Measurements from ENCODE around the gene FAM222A.

FAM222A gene

DNA sequence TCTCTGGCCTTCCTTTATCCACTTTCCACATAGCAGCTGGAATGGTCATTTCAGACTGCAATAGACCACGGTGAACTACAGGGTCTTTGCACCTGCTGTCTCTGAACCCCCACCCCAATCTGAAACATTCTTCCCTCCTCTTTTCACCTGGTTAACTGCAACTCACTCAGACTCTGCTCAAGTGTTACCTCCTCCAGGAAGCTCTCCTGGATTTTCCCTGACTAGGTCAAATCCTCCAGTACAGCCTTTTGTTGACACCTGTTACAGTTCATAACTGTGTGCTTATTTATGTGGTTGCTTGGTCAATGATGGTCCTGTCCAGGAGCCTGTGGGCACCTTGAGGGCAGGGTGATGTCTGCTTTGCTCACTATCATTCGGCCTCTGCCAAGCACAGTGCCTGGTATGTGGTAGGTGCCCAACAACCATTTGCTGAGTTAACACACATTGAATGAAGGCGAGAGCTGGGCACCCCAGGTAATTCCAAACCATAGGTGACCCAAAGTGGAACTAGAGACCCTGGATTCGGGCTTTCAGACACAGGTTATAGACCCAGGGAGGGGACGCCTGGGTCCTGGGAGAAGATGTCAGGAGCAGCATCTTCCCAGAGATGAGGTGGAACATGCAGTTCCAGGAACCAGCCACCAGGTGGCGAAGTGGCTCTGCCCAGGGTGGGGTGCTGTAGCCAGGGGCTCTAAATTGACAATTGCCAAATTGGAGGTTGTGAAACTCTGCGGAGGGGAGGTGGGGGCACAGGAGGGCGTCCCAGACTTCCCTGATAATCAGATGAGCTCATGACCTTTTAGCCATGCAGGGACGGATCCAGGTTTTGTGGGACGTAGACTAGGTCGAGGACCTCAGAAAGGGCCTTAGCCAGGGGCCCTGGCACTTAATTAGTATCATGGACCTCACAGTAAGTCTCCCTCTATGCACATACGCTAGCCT, 91.5 kb downstream of the FAM222A start:
- DNase-seq, result peak; percentile 68

DNA sequence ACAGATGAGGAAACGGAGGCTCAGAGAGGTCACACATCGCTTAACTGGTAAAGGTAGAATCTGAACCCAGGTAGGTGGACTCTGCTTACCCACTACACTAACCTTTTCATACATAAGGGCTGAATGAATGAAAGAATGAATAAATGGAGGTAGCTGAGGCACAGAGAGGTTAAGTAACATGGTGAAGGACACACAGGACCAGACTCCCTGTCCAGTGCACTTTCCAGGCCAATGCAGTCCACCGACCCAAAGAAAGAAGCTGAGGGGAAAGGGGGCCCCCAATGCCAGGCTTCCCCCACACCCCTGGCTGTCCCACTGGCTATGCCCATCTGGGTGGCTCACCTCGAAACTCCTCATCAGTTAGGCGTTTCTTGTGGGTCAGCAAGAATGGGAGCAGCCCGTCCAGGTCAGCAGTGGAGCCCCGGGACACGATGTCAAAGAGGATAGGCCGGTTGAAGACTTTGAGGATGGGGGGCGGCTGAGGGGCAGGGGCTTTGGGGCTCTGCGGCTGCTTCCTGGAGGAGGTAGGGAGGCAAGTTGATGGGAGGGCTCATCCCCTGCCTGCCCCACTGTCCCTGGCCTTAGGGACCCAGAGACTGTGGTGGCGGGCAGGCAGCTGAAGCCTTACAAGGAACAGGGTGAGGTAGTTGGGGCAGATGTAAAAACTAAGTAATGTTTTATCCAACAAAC, 94.5 kb downstream of the FAM222A start:
- no peak for DNase-seq

DNA sequence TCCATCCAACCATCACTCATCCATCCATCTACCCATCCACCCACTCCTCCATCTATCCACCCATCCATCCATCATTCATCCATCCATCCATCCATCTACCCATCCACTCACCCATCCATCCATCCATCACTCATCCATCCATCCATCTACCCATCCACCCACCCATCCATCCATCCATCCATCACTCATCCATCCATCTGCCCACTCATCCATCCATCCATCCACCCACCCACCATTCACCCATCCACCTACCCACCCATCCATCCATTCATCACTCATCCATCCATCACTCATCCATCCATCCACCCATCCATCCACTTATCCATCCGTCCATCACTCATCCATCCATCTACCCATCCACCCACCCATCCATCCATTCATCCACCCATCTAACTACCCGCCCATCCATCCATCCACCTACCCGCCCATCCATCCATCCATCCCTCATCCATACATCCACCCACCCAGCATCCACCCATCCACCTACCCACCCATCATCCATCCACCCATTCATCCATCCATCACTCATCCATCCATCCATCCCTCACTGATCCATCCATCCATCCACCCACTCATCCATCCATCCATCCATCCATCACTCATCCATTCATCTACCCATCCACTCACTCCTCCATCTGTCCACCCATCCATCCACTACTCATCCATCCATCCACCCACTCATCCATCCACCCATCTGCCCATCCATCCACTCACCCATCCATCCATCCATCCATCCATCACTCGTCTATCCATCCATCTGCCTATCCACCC, 95.4 kb downstream of the FAM222A start:
- DNase-seq, result no peak

DNA sequence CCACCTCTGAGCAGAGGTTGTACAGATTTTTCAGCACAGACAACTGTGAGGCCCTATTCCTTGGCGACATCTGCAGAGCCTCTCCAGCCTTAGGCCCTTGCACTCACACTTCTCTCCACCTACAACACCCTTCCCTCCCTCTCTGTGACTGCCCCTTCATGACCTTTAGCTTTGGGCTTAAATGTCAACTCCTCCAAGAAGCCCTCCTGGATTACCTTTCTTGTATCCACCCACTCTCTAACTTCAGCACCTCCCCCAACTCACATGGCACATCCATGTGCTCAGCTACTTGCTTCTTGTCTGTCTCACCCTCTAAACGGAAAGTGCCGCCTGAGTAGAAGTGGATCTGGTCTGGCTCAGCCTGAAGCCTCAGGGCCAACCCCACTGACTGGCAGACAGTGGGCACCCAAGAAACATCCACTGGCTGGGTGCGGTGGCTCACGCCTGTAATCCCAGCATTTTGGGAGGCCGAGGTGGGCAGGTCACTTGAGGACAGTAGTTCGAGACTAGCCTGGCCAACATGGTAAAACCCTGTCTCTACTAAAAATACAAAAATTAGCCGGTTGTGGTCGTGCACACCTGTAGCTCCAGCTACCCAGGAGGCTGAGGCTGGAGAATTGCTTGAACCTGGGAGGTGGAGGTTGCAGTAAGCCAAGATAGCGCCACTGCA, 97.5 kb downstream of the FAM222A start:
- DNase-seq, result no peak

DNA sequence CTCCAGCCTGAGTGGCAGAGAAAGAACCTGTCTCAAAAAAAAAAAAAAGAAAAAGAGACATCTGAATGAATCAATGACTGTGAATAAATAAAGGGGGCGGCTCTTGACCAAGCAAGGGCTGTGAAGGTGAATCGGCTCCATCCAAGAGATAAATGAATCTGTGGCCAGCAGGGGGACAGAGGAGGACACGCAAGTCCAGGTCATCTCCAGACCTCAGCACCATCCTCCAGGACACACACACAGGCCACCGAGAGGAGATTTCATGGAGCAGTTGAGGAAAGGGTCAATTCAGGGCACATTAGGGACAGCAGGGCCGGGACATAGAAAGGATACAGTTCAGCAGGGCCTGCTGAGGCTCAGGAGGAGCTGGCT, 98.0 kb downstream of the FAM222A start:
- no peak for DNase-seq

DNA sequence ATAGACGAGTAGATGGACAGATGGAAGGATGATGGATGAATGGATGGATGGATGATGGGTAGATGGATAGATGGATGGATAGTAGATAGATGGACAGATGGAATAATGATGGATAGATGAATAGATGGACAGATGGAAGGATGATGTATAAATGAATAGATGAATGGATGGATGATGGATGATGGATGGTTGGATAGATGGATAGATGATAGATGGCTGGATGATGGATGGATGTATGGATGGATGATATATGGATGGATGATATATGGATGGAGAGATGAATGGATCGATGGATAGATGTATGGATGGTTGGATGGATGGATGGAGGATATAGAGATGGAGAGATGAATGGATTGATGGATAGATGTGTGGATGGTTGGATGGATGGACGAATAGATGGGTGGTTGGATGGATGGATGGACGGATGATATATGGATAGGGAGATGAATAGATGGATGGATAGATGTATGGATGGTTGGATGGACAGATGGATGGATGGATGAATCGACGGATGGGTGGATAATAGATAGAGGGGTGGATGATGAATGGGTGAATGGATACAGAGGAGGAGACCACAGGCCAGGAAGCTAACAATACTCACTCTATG, 100.3 kb downstream of the FAM222A start:
- no peak for DNase-seq

DNA sequence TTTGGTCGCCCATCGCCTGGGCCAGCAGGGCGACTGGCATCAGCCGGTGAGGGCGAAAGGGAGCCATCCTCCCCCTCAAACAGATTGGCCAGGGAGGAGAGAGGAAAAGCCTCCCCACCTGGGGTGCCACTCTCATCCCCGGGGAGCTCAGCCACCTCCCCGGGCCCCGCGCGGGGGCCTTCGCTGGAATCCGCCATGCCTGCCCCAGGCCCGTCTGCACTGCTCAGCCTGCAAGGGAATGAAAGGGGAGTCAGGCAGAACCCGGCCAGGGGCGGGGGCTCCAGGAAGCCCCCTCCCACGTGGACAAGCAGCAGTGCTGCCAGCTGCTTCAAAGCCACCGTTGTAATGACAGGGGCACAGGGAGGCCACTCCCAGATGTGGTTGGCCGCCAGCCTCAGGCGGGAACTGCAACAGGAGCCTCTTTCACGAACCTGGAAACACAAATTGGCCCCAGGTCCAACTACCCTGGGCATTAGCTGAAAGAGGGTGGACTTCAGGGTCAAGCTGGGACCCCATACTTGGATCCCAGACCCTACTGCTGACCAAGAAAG, 101.0 kb downstream of the FAM222A start:
- DNase-seq, result no peak

DNA sequence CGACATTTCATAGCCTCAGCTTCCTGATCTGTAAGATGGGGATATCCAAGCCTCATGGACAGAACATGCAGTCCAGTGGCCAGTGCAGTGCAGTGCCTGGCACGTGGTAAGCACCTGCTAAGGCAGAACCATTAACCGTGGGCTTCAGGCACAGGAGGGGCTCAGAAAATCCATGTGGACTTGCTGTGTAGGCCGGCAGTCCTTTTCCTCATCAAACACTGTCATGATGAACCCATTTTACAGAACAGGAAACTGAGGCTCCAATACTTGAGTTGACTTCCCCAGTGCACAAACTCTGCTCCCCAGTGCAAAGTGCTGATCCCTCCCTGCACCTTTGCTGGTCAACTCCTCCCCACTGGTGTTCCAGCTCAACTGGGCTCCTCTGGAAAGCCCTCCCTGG, 101.6 kb downstream of the FAM222A start:
- DNase-seq, result no peak

DNA sequence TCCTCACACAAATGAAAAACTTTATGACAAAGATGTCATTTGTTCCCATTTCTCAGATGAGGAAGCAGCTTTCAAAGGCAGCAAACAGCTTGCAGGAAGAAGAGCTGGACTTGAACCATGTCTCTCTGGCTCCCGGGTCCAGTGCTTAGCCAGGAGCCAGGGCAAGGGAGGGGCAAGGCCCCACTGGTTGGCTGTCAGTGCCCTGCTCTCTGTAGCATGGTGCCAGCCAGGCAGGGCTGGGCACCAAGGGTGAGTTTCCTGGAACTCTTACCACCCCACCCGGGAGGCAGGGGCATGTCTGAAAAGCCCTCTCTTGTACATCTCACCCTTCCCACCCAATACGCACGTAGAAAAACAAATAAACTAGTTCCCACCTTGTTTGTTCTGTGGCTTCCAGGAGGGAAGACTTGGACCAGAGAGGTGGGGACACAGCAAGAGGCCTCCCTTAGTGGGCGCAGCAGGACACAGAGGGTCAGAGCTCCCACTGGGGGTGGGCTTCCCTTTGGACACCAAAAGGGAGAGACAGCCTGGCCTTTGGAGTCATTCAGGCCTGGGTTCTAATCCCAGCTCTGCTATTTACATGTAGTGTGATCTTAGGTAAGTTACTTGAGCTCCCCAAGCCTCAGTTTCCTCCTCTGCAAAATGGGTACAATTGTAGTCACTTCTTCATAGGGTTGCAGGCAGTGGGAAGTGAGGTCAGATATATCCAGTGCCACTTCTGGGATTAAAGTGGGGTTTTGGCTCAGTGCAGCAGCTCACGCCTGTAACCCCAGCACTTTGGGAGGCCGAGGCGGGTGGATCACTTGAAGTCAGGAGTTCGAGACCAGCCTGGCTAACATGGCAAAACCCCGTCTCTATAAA, 102.4 kb downstream of the FAM222A start:
- no peak for DNase-seq

DNA sequence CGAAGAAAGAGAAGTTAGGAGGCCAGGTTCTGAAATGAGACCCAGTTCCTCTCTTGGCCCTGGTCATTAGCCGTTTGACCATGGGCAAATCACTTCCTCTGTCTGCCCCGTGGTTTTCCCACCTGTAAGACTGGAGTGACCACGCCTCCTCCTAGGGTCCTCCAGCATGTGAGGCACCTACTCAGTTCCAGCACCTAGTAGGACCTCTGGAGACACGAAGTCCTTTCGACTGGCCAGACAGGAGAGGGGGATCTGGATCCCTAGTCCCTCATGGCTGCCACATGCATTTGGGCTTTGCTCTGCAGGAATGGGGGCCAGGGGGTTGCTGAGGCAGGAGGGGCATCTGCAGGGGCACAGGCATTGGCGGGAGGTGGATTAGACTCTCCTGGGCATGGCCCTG, 103.2 kb downstream of the FAM222A start:
- no peak for DNase-seq

DNA sequence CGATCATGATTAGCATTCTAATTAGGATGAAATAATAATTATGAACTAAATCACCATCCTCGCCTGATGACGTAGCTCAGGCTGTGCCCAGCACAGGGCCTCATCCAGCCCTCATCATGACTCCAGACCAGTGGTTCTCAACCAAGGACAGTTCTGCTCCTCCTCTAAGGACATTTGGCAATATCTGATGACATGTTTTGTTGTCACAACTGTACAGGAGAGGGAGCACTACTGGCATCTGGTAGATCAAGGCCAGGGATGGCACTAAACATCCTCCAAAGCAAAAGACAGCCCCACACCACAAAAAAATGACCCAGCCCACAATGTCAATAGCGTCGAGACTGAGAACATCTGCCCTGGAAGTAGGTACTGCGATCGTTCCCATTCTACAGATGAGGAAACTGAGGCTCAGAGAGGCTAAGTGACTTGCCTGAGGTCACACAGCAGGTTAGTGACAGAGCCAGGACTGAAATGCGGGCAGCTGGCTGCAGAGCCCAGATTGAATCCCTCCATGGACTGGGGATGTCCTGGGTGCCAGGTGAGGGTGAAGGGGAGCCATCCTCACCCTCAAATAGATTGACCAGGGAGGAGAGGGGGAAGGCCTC, 104.1 kb downstream of the FAM222A start:
- no peak for DNase-seq

DNA sequence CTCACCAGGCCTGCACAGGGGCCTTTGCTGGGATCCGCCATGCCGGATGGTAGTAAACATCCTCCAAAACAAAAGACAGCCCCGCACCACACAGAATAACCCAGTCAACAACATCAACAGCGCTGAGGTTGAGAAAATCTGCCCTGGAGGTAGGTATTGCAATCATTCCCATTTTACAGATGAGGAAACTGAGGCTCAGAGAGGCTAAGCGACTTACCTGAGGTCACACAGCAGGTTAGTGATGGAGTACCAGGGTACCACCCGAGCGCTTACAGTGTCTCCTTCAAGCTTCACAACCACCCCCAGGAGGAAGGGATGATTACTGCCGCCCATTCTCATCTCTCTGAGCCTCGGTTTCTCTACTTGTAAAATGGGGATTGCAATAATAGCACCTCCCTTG, 104.6 kb downstream of the FAM222A start:
- no peak for DNase-seq

DNA sequence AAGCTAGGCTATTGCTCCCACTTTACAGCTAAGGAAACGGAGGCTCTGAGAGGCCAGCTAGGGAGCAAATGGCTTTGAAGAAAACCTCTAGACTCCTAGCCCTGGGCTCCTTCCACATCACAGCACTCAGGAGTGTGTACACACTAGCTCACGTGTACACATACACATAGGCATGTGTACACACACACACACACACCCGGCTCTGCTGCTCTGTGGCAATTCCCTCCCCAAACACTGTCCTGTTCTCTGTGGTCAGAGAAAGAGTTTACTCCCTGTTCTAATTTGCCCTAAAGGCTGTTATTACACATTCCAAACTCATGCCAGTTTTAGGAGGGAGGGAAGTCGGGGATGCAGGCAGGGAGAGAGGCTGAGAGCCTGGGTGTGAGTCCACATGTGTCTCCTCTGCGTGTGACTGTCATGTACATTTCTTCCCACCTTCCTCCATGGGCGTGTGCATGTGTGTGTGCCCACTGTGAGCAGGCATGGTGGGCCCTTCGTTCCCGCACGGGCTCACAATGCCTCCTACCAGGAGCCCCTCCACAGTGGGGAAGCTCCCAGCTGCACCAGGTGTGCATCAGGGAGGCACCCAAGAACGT, 105.4 kb downstream of the FAM222A start:
- no peak for DNase-seq

All from hematopoietic multipotent progenitor cell treated with erythropoietin and hydrocortisone succinate and interleukin-3 and kit ligand, for 4 days (in vitro differentiated cells).